Measurements from ENCODE around the gene F12.

The F12 gene

GRCh38 chr5:177410575-177410974 is 1.2 kb upstream of the F12 start:
- no peak for DNase-seq

GRCh38 chr5:177405805-177406204 is 3.6 kb downstream of the F12 start:
- peak; percentile 59 for DNase-seq

- no peak for DNase-seq
Observed at GRCh38 chr5:177405312-177405711, 4.1 kb downstream of the F12 start.

GRCh38 chr5:177404641-177405179 is 4.7 kb downstream of the F12 start:
- DNase-seq, result no peak

- peak; percentile 62 to 76 for DNase-seq
Observed at GRCh38 chr5:177403792-177404640, 5.3 kb downstream of the F12 start.

- no peak for DNase-seq
Observed at GRCh38 chr5:177403102-177403791, 6.1 kb downstream of the F12 start.

- DNase-seq, result no peak
Observed at GRCh38 chr5:177402271-177403043, 6.9 kb downstream of the F12 start.

GRCh38 chr5:177399997-177400868 is 9.1 kb downstream of the F12 start, which contains the start of gene PFN3:
PFN3 (minus strand) TSS chr5:177400661; CDS start chr5:177400576, 85 bp downstream.
- no peak for DNase-seq

GRCh38 chr5:177397875-177398390 is 11.4 kb downstream of the F12 start:
- DNase-seq, result no peak

GRCh38 chr5:177396807-177397206 is 12.6 kb downstream of the F12 start:
- no peak for DNase-seq

- DNase-seq, result no peak
Observed at GRCh38 chr5:177396078-177396477, 13.3 kb downstream of the F12 start.

- DNase-seq, result no peak
Observed at GRCh38 chr5:177393990-177394389, 15.4 kb downstream of the F12 start.

GRCh38 chr5:177393206-177393765 is 16.1 kb downstream of the F12 start:
- no peak for DNase-seq

- no peak for DNase-seq
Observed at GRCh38 chr5:177392765-177393164, 16.6 kb downstream of the F12 start.

GRCh38 chr5:177390363-177391300 is 18.7 kb downstream of the F12 start:
- DNase-seq, result peak; percentile 65 to 93

- peak; percentile 56 to 65 for DNase-seq
Observed at GRCh38 chr5:177389241-177390169, 19.9 kb downstream of the F12 start.

GRCh38 chr5:177388521-177389052 is 20.8 kb downstream of the F12 start:
- DNase-seq, result no peak

- DNase-seq, result no peak
Observed at GRCh38 chr5:177387405-177387804, 22.0 kb downstream of the F12 start.

- DNase-seq, result no peak
Observed at GRCh38 chr5:177386542-177386941, 22.8 kb downstream of the F12 start.
